ENCODE data around the gene GOLGA3.
"Not testable (repeated sequence)": the region's sequence is repeated elsewhere in the genome, so short reads cannot be mapped to it uniquely, and the experiment has no call there.

GRCh38 chr12:132857019-132857418, 28.4 kb upstream of the GOLGA3 start:
- TF ChIP-seq CTCF (conservative IDR thresholded peaks at IDR 0.05); ZFX (IDR thresholded peaks at IDR 0.05): not testable (repeated sequence)

Measured in C4-2B (cell line).